K562 treated with DMSO at 1 percent for 12 hours (cell line): Measurements from ENCODE around the gene ZNF366. TPM values are rescaled to one million over a fixed set of nuclear protein-coding genes. Genes with fewer than 3 reads are reported as not detected.

Experiments
- total RNA-seq: library from RNA; unstranded; fragments of 300-600 nt; gene quantifications from 2 replicates; pipeline ENCODE4 v1.2.3, GENCODE V29; 2022; ENCODE audit not compliant: insufficient read depth

Gene ZNF366, protein sequence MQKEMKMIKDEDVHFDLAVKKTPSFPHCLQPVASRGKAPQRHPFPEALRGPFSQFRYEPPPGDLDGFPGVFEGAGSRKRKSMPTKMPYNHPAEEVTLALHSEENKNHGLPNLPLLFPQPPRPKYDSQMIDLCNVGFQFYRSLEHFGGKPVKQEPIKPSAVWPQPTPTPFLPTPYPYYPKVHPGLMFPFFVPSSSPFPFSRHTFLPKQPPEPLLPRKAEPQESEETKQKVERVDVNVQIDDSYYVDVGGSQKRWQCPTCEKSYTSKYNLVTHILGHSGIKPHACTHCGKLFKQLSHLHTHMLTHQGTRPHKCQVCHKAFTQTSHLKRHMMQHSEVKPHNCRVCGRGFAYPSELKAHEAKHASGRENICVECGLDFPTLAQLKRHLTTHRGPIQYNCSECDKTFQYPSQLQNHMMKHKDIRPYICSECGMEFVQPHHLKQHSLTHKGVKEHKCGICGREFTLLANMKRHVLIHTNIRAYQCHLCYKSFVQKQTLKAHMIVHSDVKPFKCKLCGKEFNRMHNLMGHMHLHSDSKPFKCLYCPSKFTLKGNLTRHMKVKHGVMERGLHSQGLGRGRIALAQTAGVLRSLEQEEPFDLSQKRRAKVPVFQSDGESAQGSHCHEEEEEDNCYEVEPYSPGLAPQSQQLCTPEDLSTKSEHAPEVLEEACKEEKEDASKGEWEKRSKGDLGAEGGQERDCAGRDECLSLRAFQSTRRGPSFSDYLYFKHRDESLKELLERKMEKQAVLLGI
- total RNA-seq = not detected in 2 replicates

GRCh38 chr5:72507231-72507906 is at the start of gene ZNF366:
ZNF366 (minus strand) TSS chr5:72507410; CDS start chr5:72461496, 45,914 bp downstream.

Other genes starting within 250 kb of the ZNF366 start
- gene MRPS27, start 187.2 kb downstream of the ZNF366 start, total RNA-seq = 27.4 and 40.2 TPM in 2 replicates
- 3.1 and 5.2 TPM in 2 replicates for gene PTCD2, start 187.0 kb downstream of the ZNF366 start, total RNA-seq